K562 (cell line): ENCODE data around the gene CYBRD1. TPM values are rescaled to one million over a fixed set of nuclear protein-coding genes. Genes with fewer than 3 reads are reported as not detected.

Source experiments
- ATF7 ChIP-seq: fragments of 450-650 bp; IDR thresholded peaks from 2 replicates; pipeline ENCODE4 v1.7.1; 2014; ENCODE audit warnings: mild to moderate bottlenecking, moderate library complexity
- CCNT2 ChIP-seq: IDR thresholded peaks from 2 replicates; pipeline ENCODE4 v1.6.1; 2011; ENCODE audit warnings: borderline replicate concordance, low read depth, mild to moderate bottlenecking, moderate library complexity, mixed read lengths, low read length; ENCODE audit not compliant: insufficient read length; ENCODE audit errors: extremely low read depth
- CGGBP1 ChIP-seq: fragments of 250-450 bp; sonication (Bioruptor Pico); IDR thresholded peaks from 2 replicates; pipeline ENCODE4 v1.9.0; 2021; ENCODE audit warnings: mild to moderate bottlenecking
- DLX4 ChIP-seq: fragments of 250-450 bp; sonication (Bioruptor Pico); IDR thresholded peaks from 2 replicates; pipeline ENCODE4 v1.6.1; 2021; ENCODE audit warnings: mild to moderate bottlenecking
- GMEB1 ChIP-seq: fragments of 250-450 bp; sonication (Bioruptor Pico); IDR thresholded peaks from 2 replicates; pipeline ENCODE4 v1.4.0; 2020; ENCODE audit warnings: mild to moderate bottlenecking
- HEY1 ChIP-seq: fragments of 250-450 bp; sonication (Bioruptor Pico); IDR thresholded peaks from 2 replicates; pipeline ENCODE4 v1.5.0; 2020; ENCODE audit warnings: mild to moderate bottlenecking, moderate library complexity, borderline replicate concordance
- IFI16 ChIP-seq: fragments of 250-450 bp; sonication (Bioruptor Pico); IDR thresholded peaks from 2 replicates; pipeline ENCODE4 v2.1.2; 2022; ENCODE audit warnings: mild to moderate bottlenecking, inconsistent platforms
- MECOM ChIP-seq: fragments of 250-450 bp; sonication (Bioruptor Pico); IDR thresholded peaks from 2 replicates; pipeline ENCODE4 v1.8.0; 2022; ENCODE audit warnings: inconsistent platforms
- NFRKB ChIP-seq: fragments of 450-650 bp; IDR thresholded peaks from 2 replicates; pipeline ENCODE4 v1.6.1; 2016; ENCODE audit warnings: low read depth
- PHF20 ChIP-seq: fragments of 450-650 bp; IDR thresholded peaks from 2 replicates; pipeline ENCODE4 v1.6.1; 2018; ENCODE audit not compliant: partially characterized antibody
- POLR2B ChIP-seq: fragments of 450-650 bp; IDR thresholded peaks from 2 replicates; pipeline ENCODE4 v1.6.1; 2018; ENCODE audit warnings: low read depth; ENCODE audit not compliant: partially characterized antibody
- PTTG1 ChIP-seq: fragments of 450-650 bp; IDR thresholded peaks from 2 replicates; pipeline ENCODE4 v1.6.1; 2016; ENCODE audit warnings: low read depth, mild to moderate bottlenecking, missing genetic modification characterization, missing compliant biosample characterization
- RBFOX2 ChIP-seq: fragments of 200-400 bp; formaldehyde crosslinking; IDR thresholded peaks from 2 replicates; pipeline ENCODE4 v1.6.1; 2017; ENCODE audit warnings: low read depth, mild to moderate bottlenecking, low read length, moderate library complexity
- SOX6 ChIP-seq: fragments of 450-650 bp; IDR thresholded peaks from 2 replicates; pipeline ENCODE4 v1.6.1; 2014; ENCODE audit warnings: mild to moderate bottlenecking
- SUPT5H ChIP-seq: fragments of 450-650 bp; IDR thresholded peaks from 2 replicates; pipeline ENCODE4 v1.6.1; 2016
- TAF1 ChIP-seq: IDR thresholded peaks from 2 replicates; pipeline ENCODE4 v1.6.1; 2011; ENCODE audit warnings: mild to moderate bottlenecking, low read length, moderate library complexity; ENCODE audit not compliant: insufficient read depth, control insufficient read depth, severe bottlenecking; ENCODE audit errors: extremely low read depth
- ZC3H11A ChIP-seq: IDR thresholded peaks from 2 replicates; pipeline ENCODE4 v1.6.1; 2012; ENCODE audit warnings: low read depth, low read length, improper control_type of control experiment
- ZNF253 ChIP-seq: fragments of 250-450 bp; sonication (Bioruptor Pico); conservative IDR thresholded peaks from 2 replicates; pipeline ENCODE4 v1.6.1; 2021; ENCODE audit warnings: mild to moderate bottlenecking
- ZNF274 ChIP-seq: IDR thresholded peaks from 2 replicates; pipeline ENCODE4 v1.6.1; 2011; ENCODE audit warnings: low read depth, mild to moderate bottlenecking, low read length, moderate library complexity, borderline replicate concordance
- ZNF280B ChIP-seq: fragments of 250-450 bp; sonication (Bioruptor Pico); IDR thresholded peaks from 2 replicates; pipeline ENCODE4 v1.5.1; 2021; ENCODE audit warnings: mild to moderate bottlenecking
- polyA plus RNA-seq, 8 experiments: library from polyadenylated mRNA; depleted of rRNA in 4 of 8; stranded (reverse) in 5 of 8; unstranded in 3 of 8; fragments of >200 nt; fragmentation: Nextera tagmentation in 2 of 8; fragmentation: Illumina TruSeq in 1 of 8; extraction: Ambion mirVana in 2 of 8; extraction: Trizol in 1 of 8; gene quantifications; 2 replicates each; pipeline versions ENCODE4 v1.2.1 to v1.2.3, GENCODE V29; 2011 to 2014; ENCODE audit warnings: inconsistent platforms in 1 of 8, missing spikeins in 1 of 8
- total RNA-seq, 7 experiments: library from RNA; depleted of rRNA in 6 of 7; stranded (reverse); fragments of >200 nt in 6 of 7; fragmentation: Illumina TruSeq in 2 of 7; extraction: Trizol in 2 of 7; gene quantifications; 2 replicates each; pipeline versions ENCODE4 v1.2.1 to v1.2.3, GENCODE V29; 2011 to 2021; ENCODE audit warnings: low replicate concordance in 1 of 7
- TF ChIP-seq, protein P1 (sequence below): fragments of 450-650 bp; IDR thresholded peaks from 2 replicates; pipeline ENCODE4 v1.6.1; 2014; ENCODE audit warnings: low read depth, mild to moderate bottlenecking, moderate library complexity, borderline replicate concordance
- TF ChIP-seq, protein P2 (sequence below): fragments of 450-650 bp; formaldehyde crosslinking; IDR thresholded peaks from 2 replicates; pipeline ENCODE4 v1.4.0; 2020; ENCODE audit warnings: mild to moderate bottlenecking

Gene CYBRD1
- total and polyA plus RNA-seq, 9 of the 15 experiments (the other 6 are each of a cell fraction or from before 2014, with no cell fraction given): 9.6 to 22.4 (median 15.6) TPM

- TF ChIP-seq ZNF253 (CRISPR knock-in tag): no peak
- no peak for TF ChIP-seq GMEB1 (CRISPR knock-in tag)
- peak; percentile 80 for TF ChIP-seq TAF1
- no peak for TF ChIP-seq ZNF274
- TF ChIP-seq IFI16: 0 out of 2 replicates have a peak, but pooled peaks have one; percentile 22
- TF ChIP-seq MECOM (CRISPR knock-in tag): no peak; the same call in none of the 2 replicates
- TF ChIP-seq CCNT2: peak; percentile 74
- TF ChIP-seq, protein P1, sequence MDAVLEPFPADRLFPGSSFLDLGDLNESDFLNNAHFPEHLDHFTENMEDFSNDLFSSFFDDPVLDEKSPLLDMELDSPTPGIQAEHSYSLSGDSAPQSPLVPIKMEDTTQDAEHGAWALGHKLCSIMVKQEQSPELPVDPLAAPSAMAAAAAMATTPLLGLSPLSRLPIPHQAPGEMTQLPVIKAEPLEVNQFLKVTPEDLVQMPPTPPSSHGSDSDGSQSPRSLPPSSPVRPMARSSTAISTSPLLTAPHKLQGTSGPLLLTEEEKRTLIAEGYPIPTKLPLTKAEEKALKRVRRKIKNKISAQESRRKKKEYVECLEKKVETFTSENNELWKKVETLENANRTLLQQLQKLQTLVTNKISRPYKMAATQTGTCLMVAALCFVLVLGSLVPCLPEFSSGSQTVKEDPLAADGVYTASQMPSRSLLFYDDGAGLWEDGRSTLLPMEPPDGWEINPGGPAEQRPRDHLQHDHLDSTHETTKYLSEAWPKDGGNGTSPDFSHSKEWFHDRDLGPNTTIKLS: peak; percentile 59; the same call in 1 of the 2 replicates
- TF ChIP-seq CGGBP1: no peak
- 0 out of 2 replicates have a peak, but pooled peaks have one; percentile 55 for TF ChIP-seq SOX6
- TF ChIP-seq NFRKB: peak; percentile 78
- TF ChIP-seq PHF20: peak; percentile 22
- no peak for TF ChIP-seq PTTG1 (tag)
- peak; percentile 81 for TF ChIP-seq POLR2B
- TF ChIP-seq HEY1: peak; percentile 58; the same call in 1 of the 2 replicates
- TF ChIP-seq, protein P2, sequence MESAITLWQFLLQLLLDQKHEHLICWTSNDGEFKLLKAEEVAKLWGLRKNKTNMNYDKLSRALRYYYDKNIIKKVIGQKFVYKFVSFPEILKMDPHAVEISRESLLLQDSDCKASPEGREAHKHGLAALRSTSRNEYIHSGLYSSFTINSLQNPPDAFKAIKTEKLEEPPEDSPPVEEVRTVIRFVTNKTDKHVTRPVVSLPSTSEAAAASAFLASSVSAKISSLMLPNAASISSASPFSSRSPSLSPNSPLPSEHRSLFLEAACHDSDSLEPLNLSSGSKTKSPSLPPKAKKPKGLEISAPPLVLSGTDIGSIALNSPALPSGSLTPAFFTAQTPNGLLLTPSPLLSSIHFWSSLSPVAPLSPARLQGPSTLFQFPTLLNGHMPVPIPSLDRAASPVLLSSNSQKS (CRISPR knock-in tag): no peak
- TF ChIP-seq DLX4 (CRISPR knock-in tag): no peak
- TF ChIP-seq RBFOX2: peak; percentile 94
- TF ChIP-seq ATF7: peak; percentile 75
- TF ChIP-seq ZC3H11A: no peak
- TF ChIP-seq ZNF280B: no peak
- peak; percentile 86 for TF ChIP-seq SUPT5H
These were observed at the start of gene CYBRD1 (continued) for GRCh38 chr2:171522052-171522787.
